Transverse colon (tissue), 4 donors: ENCODE data around the gene ARF6.

Experiments used
- CTCF ChIP-seq, 5 experiments: fragments of 200-600 bp in 3 of 5; fragments of 450-650 bp in 2 of 5; sonication (generic) in 3 of 5; IDR thresholded peaks; 1 replicate in 2 of 5; 2 replicates in 3 of 5; pipeline ENCODE4 v1.5.1; 2016 to 2017; ENCODE audit warnings: antibody characterized with exemption in 5 of 5, inconsistent platforms in 3 of 5, mild to moderate bottlenecking in 2 of 5, moderate library complexity in 1 of 5
- EP300 ChIP-seq: sonication (generic); formaldehyde crosslinking; IDR thresholded peaks from one replicate; pipeline ENCODE4 v1.6.1; 2017; ENCODE audit warnings: antibody characterized with exemption, low read depth
- POLR2AphosphoS5 ChIP-seq, 3 donors: sonication (generic); formaldehyde crosslinking; IDR thresholded peaks; one replicate each; pipeline ENCODE4 v1.6.1; 2016; ENCODE audit warnings: antibody characterized with exemption in 3 of 3

- TF ChIP-seq CTCF (IDR thresholded peaks at IDR 0.05): no peak
- no peak for TF ChIP-seq POLR2AphosphoS5 (IDR thresholded peaks at IDR 0.05)
- TF ChIP-seq EP300: no peak
These were observed 8.1 kb downstream of the ARF6 start for GRCh38 chr14:49900973-49901372.
